ENCODE results near the gene NUMB. TPM values are rescaled to one million over a fixed set of nuclear protein-coding genes. Genes with fewer than 3 reads are reported as not detected.

NUMB gene
- total and polyA plus RNA-seq, 2 of the 13 experiments (the other 11 are each of a cell fraction or from before 2014, with no cell fraction given) = 20.3 to 71.1 TPM

- TF ChIP-seq NFAT5 (CRISPR knock-in tag; IDR thresholded peaks at IDR 0.05) (no peak), NFIC (IDR thresholded peaks at IDR 0.05; ENCODE audit: low read length) (0 out of 2 replicates have a peak, but pooled peaks have one; percentile 25), PITX1 (CRISPR knock-in tag; IDR thresholded peaks at IDR 0.05) (0 out of 2 replicates have a peak, but pooled peaks have one; percentile 30), HDAC2 (CRISPR knock-in tag; IDR thresholded peaks at IDR 0.05) (peak; percentile 78), ASH2L (IDR thresholded peaks at IDR 0.05; ENCODE audit: insufficient read length, low read depth, low read length) (peak; percentile 63), FOXP1 (IDR thresholded peaks at IDR 0.05) (no peak), FOXP1 (CRISPR knock-in tag; IDR thresholded peaks at IDR 0.05) (peak; percentile 10; the same call in 1 of the 2 replicates), HNF4G (IDR thresholded peaks at IDR 0.05; ENCODE audit: borderline replicate concordance, low read depth, low read length) (peak; percentile 54; the same call in 1 of the 2 replicates), HNF4G (CRISPR knock-in tag; IDR thresholded peaks at IDR 0.05; ENCODE audit: borderline replicate concordance, low read depth) (peak; percentile 59; the same call in 1 of the 2 replicates), TEAD2 (CRISPR knock-in tag; IDR thresholded peaks at IDR 0.05) (no peak), REST (IDR thresholded peaks at IDR 0.05; ENCODE audit: borderline replicate concordance in 1 of 2, low read depth in 1 of 2, low read length in 2 of 2) (no peak), ZNF281 (CRISPR knock-in tag; IDR thresholded peaks at IDR 0.05; ENCODE audit: borderline replicate concordance) (no peak), PRMT3 (CRISPR knock-in tag; IDR thresholded peaks at IDR 0.05; ENCODE audit: borderline replicate concordance, low read depth) (no peak), EZH2 (conservative IDR thresholded peaks at IDR 0.05; ENCODE audit: low read depth, low read length) (no peak), MIXL1 (CRISPR knock-in tag; IDR thresholded peaks at IDR 0.05) (0 out of 2 replicates have a peak, but pooled peaks have one; percentile 21), MIER2 (CRISPR knock-in tag; IDR thresholded peaks at IDR 0.05) (no peak), ZNF121 (CRISPR knock-in tag; IDR thresholded peaks at IDR 0.05) (no peak), ZBTB7B (CRISPR knock-in tag; IDR thresholded peaks at IDR 0.05) (0 out of 2 replicates have a peak, but pooled peaks have one; percentile 20)
Measured at GRCh38 chr14:73428353-73428824, 30.0 kb downstream of the NUMB start (continued).
